Esophagus squamous epithelium (tissue), 5 donors: ENCODE measurements around the gene CDC6. TPM values are rescaled to one million over a fixed set of nuclear protein-coding genes. Genes with fewer than 3 reads are reported as not detected.
A peak's percentile ranks its signal among the peaks of the same experiment; 100 is the strongest.

Experiments used
- DNase-seq: peaks from one replicate; lab custom pipeline; 2025; lab: John Stamatoyannopoulos, UW
- H3K27ac ChIP-seq, 4 donors: fragments of 200-600 bp; sonication (generic); one replicate each; pipeline ENCODE4 v1.5.1; 2016 to 2019; ENCODE audit warnings: mild to moderate bottlenecking in 1 of 4
- H3K27me3 ChIP-seq, 4 donors: fragments of 200-600 bp; sonication (generic); 1 replicate in 3 of 4; 2 replicates in 1 of 4; pipeline versions ENCODE4 v1.5.1 to v1.6.0; 2017 to 2021; ENCODE audit warnings: antibody characterized with exemption in 1 of 4
- H3K36me3 ChIP-seq, 3 donors: fragments of 200-600 bp; sonication (generic); one replicate each; pipeline ENCODE4 v1.5.1; 2016 to 2019
- H3K4me1 ChIP-seq, 3 donors: fragments of 200-600 bp; sonication (generic); one replicate each; pipeline ENCODE4 v1.5.1; 2017 to 2019
- H3K4me3 ChIP-seq, 4 donors: fragments of 200-600 bp; sonication (generic); 1 replicate in 3 of 4; 2 replicates in 1 of 4; pipeline ENCODE4 v1.5.1; 2016 to 2019; ENCODE audit warnings: mild to moderate bottlenecking in 2 of 4, moderate library complexity in 1 of 4
- H3K9me3 ChIP-seq, 3 donors: fragments of 200-600 bp; sonication (generic); one replicate each; pipeline ENCODE4 v1.5.1; 2016 to 2019
- POLR2A ChIP-seq, 4 donors: fragments of 450-650 bp; IDR thresholded peaks; one replicate each; pipeline ENCODE4 v1.6.1; 2017; ENCODE audit warnings: antibody characterized with exemption in 4 of 4, mild to moderate bottlenecking in 4 of 4, moderate library complexity in 3 of 4
- WGBS, 2 donors: methylation state at CpG; one replicate each; pipeline ENCODE4 v1.1.5; 2018; 5-methylcytosine and 5-hydroxymethylcytosine counted together
- intact Hi-C: fragments of 100-400 bp; cut with DNase I; formaldehyde crosslinking; loops from one replicate; pipeline ENCODE4 v1.15.0; 2022
- total RNA-seq, 4 donors: library from RNA; depleted of rRNA; stranded (reverse); fragments of >200 nt; gene quantifications; one replicate each; pipeline ENCODE4 v1.1.0, GENCODE V29; 2016
- TF ChIP-seq, protein P1 (sequence below), 6 experiments: fragments of 450-650 bp in 4 of 6; fragments of 200-600 bp in 2 of 6; sonication (generic) in 2 of 6; IDR thresholded peaks; one replicate each; pipeline ENCODE4 v1.5.1; 2016 to 2019; ENCODE audit warnings: antibody characterized with exemption in 6 of 6, mild to moderate bottlenecking in 4 of 6, moderate library complexity in 4 of 6
- donor health status: DM: yes; HTN: yes; CAD: no.

CDC6 gene
- total RNA-seq, 4 donors from 2014 or later = 2.9 to 17.8 (median 9.8) TPM

DNA sequence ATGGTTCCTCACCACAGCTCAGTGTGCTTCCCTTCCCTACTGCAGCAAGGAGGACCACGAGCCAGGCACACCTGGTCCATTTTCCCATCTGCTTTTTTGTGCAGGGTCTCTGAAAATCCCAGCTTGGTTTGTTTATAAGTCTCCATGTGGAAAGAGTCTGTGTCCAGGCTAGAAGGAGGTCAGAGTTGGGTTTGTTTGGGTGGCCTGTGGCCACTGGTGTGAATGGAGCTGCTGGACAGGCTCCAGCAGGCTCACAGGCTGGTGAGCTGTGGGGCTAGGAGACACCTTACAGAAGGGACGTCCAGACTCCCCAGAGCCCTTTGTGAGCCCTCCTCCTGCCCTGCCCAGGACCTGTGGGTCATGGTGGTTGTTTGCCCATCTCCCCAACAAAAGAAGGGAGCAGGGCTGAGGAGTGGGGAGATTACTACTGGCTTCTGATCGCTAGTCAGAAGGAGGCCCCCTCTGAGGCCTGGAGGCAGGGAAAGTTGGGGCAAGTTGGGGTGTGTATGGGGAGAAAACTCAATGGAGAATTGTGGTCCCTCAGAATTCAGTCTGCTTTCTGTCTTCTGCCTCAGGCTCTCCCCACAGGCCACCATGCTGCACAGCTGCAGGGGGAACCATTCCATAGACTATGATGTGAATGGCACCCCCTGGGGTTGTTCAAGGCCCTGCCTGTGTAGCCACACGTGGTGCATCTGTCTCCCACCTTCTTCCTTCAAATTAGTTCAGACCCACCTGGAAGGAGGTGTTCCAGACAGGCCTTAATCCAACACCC, 25.4 kb downstream of the CDC6 start:
- intact Hi-C loops = no loop called here
- H3K27ac ChIP-seq = peak overlapping the region in 3 of 4 donors; percentile 33 to 78 (median 63)
- H3K4me3 ChIP-seq = no peak overlapping the region
- WGBS, 2 donors = 72 to 77% methylated on average over 3 of the region's 4 CpGs
- H3K27me3 ChIP-seq = no peaks in the 10 kb centered on the region
- peaks cover 74 to 99% (median 95%) of the 10 kb centered on the region in 3 donors for H3K4me1 ChIP-seq
- no peak for TF ChIP-seq POLR2A (IDR thresholded peaks at IDR 0.05)
- TF ChIP-seq, protein P1, sequence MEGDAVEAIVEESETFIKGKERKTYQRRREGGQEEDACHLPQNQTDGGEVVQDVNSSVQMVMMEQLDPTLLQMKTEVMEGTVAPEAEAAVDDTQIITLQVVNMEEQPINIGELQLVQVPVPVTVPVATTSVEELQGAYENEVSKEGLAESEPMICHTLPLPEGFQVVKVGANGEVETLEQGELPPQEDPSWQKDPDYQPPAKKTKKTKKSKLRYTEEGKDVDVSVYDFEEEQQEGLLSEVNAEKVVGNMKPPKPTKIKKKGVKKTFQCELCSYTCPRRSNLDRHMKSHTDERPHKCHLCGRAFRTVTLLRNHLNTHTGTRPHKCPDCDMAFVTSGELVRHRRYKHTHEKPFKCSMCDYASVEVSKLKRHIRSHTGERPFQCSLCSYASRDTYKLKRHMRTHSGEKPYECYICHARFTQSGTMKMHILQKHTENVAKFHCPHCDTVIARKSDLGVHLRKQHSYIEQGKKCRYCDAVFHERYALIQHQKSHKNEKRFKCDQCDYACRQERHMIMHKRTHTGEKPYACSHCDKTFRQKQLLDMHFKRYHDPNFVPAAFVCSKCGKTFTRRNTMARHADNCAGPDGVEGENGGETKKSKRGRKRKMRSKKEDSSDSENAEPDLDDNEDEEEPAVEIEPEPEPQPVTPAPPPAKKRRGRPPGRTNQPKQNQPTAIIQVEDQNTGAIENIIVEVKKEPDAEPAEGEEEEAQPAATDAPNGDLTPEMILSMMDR (IDR thresholded peaks at IDR 0.05) = no peak
- no peaks in the 10 kb centered on the region for H3K9me3 ChIP-seq
- DNase-seq = no peak
- H3K36me3 ChIP-seq = no peaks in the 10 kb centered on the region

DNA sequence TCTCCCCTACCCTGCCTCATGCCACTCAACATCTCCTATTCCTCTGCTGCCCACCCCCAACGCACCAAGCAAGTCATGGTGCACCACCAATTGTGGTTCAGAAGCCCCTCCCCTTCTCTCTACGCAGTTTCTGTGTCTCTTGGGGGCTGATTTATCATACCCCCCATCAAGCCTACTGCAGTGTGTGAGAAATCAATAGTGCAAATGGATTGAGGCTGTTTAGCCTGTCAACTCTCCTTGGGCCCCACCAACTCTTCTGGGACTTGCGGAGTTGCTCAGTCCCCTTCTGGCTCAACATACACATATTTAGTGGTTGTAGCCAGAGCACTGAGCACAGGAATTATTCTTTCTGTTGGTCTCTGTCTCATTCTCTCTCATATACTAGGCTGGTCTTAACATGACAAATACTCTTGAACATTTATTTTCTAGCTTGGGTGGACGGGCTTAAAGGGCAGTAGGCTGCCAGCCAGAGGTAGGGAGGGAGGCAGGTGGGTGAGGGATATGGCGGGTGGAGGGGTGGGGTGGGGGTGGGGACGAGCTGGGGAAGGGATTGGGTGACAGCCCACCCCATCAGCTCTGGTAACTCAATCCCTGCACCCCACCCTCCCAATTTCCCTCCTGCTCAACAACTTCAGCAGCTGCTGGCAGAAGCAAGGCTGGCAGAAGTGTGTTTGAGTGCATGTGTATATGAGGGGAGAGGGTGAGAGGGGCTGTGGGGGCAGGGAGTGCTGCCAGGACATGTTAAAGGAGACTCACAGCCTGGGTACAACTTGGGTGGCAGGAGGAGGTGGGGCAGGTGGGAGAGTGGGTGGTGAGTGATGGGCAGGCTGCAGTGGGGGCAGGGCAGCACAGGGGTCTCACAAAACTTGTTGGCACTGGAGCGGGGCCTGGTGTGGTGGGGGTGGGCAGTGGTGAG, 26.2 kb downstream of the CDC6 start:
- intact Hi-C loops = no loop called here
- H3K4me1 ChIP-seq = peaks cover 65 to 98% (median 90%) of the 10 kb centered on the region in 3 donors
- 52 to 88% methylated on average over 3 to 5 of the region's 7 CpGs for WGBS, 2 donors
- H3K36me3 ChIP-seq = no peaks in the 10 kb centered on the region
- no peak for TF ChIP-seq POLR2A (IDR thresholded peaks at IDR 0.05)
- TF ChIP-seq, protein P1 (IDR thresholded peaks at IDR 0.05) = no peak
- peak overlapping the region; percentile 19 to 94 (median 56) for H3K27ac ChIP-seq
- no peak for DNase-seq
- H3K4me3 ChIP-seq = no peak overlapping the region
- H3K9me3 ChIP-seq = no peaks in the 10 kb centered on the region
- no peaks in the 10 kb centered on the region for H3K27me3 ChIP-seq

DNA sequence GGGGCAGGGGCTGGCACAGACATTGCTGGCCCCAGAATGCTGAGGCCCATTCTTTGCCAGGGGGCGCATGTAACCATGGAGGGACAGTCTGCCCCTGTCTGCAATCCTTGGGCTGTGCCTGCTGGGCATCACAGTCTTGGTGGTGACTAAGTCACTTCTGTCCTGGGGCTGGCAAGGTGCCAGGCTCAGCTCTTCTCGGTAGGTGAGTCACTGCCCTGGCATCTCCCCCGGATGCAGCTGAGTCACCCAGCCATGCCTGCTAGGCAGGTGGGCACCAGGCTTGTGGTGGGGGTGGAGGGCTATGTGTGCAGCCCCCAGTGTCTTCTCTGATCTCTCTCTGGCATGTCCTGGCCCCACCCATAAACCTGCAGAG, 26.9 kb downstream of the CDC6 start:
- Histone ChIP-seq H3K4me1 (peaks cover 62 to 98% (median 90%) of the 10 kb centered on the region in 3 donors), H3K27ac (peak overlapping the region; percentile 19 to 94 (median 56)), H3K27me3 (no peaks in the 10 kb centered on the region), H3K4me3 (no peak overlapping the region), H3K9me3 (no peaks in the 10 kb centered on the region), H3K36me3 (no peaks in the 10 kb centered on the region)
- no peak for DNase-seq
- intact Hi-C loops = no loop called here
- no peak for TF ChIP-seq POLR2A (IDR thresholded peaks at IDR 0.05)
- TF ChIP-seq, protein P1 (IDR thresholded peaks at IDR 0.05) = no peak
- WGBS, 2 donors = 40% methylated on average over 2 of the region's 3 CpGs; no CpG with 5 or more reads in 1 of the 2 donors

DNA sequence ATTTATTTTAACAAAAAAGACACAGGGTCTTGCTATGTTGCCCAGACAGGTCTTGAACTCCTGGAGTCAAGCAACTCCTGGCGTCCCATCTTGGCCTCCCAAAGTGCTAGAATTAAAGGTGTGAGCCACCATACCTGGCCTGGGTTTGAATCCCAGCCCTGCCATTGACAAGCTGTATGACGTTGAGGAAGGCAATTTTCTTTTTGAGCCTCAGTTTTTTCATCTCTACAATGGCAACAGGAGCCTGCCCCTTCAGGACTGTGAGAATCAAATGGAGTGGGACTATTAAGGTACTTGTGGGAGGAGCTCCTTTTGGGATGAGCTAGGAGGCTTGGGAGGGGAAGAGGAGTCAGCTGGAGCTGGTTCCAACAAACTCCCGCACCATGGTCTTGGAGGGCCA, 27.5 kb downstream of the CDC6 start:
- Histone ChIP-seq H3K4me1 (peaks cover 62 to 98% (median 90%) of the 10 kb centered on the region in 3 donors), H3K36me3 (no peaks in the 10 kb centered on the region), H3K27ac (peak overlapping the region; percentile 8 to 97 (median 64)), H3K9me3 (no peaks in the 10 kb centered on the region), H3K27me3 (no peaks in the 10 kb centered on the region), H3K4me3 (no peak overlapping the region)
- intact Hi-C loops = no loop called here
- WGBS, 2 donors = 84 to 85% methylated on average over 2 to 3 of the region's 3 CpGs
- TF ChIP-seq, protein P1 (IDR thresholded peaks at IDR 0.05) = no peak
- no peak for TF ChIP-seq POLR2A (IDR thresholded peaks at IDR 0.05)
- no peak for DNase-seq
